Caco-2 (cell line): ENCODE measurements around the gene SRI. TPM values are rescaled to one million over a fixed set of nuclear protein-coding genes. Genes with fewer than 3 reads are reported as not detected.

Experiments used
- BruUV-seq: library from RNA; stranded (reverse); fragments of 400-500 nt; replicated peaks from 2 replicates; lab custom pipeline; 2021; lab: Mats Ljungman, UMichigan
- CTCF ChIA-PET: fragments of 300-600 bp; sonication (Branson Sonifier 250); formaldehyde crosslinking; loops from one replicate; lab custom pipeline; 2022; ENCODE audit warnings: antibody characterized with exemption; lab: Charles Lee
- POLR2A ChIA-PET: fragments of 300-600 bp; sonication (Branson Sonifier 250); formaldehyde crosslinking; loops from one replicate; lab custom pipeline; 2022; ENCODE audit warnings: antibody characterized with exemption; lab: Charles Lee
- DNase-seq, 2 experiments: peaks; one replicate each; pipeline versions ENCODE4 v3.0.0 to v3.0.0-alpha.2; 2020 to 2022
- H3K27me3 ChIP-seq: replicated peaks from 2 replicates; pipeline ENCODE4 v1.6.0; 2011; ENCODE audit warnings: low read length; ENCODE audit not compliant: control insufficient read depth, insufficient read depth
- H3K36me3 ChIP-seq: 2 replicates; pipeline ENCODE4 v1.5.1; 2011; ENCODE audit warnings: low read length; ENCODE audit not compliant: control insufficient read depth, insufficient read depth
- H3K4me1 ChIP-seq: fragments of 250-450 bp; sonication (Bioruptor Pico); 2 replicates; pipeline ENCODE4 v1.5.1; 2020; ENCODE audit warnings: mild to moderate bottlenecking
- H3K4me3 ChIP-seq: 2 replicates; pipeline ENCODE4 v1.5.1; 2011; ENCODE audit warnings: low read depth, mild to moderate bottlenecking, control low read depth, low read length
- H3K9me3 ChIP-seq: fragments of 250-450 bp; sonication (Bioruptor Pico); 2 replicates; pipeline ENCODE4 v1.5.1; 2020; ENCODE audit warnings: mild to moderate bottlenecking, moderate library complexity
- H3K27ac Mint-ChIP-seq: one replicate; pipeline ENCODE4 v1.8.0; 2022; ENCODE audit warnings: mixed read lengths; ENCODE audit not compliant: unreplicated experiment
- H3K27me3 Mint-ChIP-seq: one replicate; pipeline ENCODE4 v1.8.0; 2022; ENCODE audit warnings: mixed read lengths; ENCODE audit not compliant: insufficient read depth, unreplicated experiment
- H3K36me3 Mint-ChIP-seq: one replicate; pipeline ENCODE4 v1.8.0; 2022; ENCODE audit warnings: mild to moderate bottlenecking, mixed read lengths; ENCODE audit not compliant: insufficient read depth, unreplicated experiment
- H3K4me1 Mint-ChIP-seq: one replicate; pipeline ENCODE4 v1.8.0; 2022; ENCODE audit warnings: low read depth, mixed read lengths; ENCODE audit not compliant: unreplicated experiment
- H3K4me3 Mint-ChIP-seq: one replicate; pipeline ENCODE4 v1.8.0; 2022; ENCODE audit warnings: mild to moderate bottlenecking, moderate library complexity, mixed read lengths; ENCODE audit not compliant: unreplicated experiment
- H3K9me3 Mint-ChIP-seq: one replicate; pipeline ENCODE4 v1.8.0; 2022; ENCODE audit warnings: mixed read lengths; ENCODE audit not compliant: unreplicated experiment
- CTCF ChIP-seq, 2 experiments: fragments of 200-600 bp in 1 of 2; IDR thresholded peaks; 1 replicate in 1 of 2; 2 replicates in 1 of 2; pipeline versions ENCODE4 v1.5.1 to v1.8.0; 2011 to 2022; ENCODE audit warnings: antibody characterized with exemption in 1 of 2, control low read depth in 1 of 2, inconsistent platforms in 1 of 2, low read depth in 1 of 2, low read length in 1 of 2, mild to moderate bottlenecking in 1 of 2, moderate library complexity in 1 of 2; ENCODE audit not compliant: insufficient read depth in 1 of 2, severe bottlenecking in 1 of 2, unreplicated experiment in 1 of 2
- intact Hi-C: fragments of 100-400 bp; cut with micrococcal nuclease; formaldehyde crosslinking; loops from one replicate; pipeline ENCODE4 v1.10.0; 2022; ENCODE audit not compliant: unreplicated experiment
- total RNA-seq: library from RNA; stranded (reverse); gene quantifications from 2 replicates; pipeline ENCODE4 v1.2.3, GENCODE V29; 2022

The SRI gene
- total RNA-seq, 1 experiment from 2014 or later = 103 TPM

GRCh38 chr7:88256906-88257305 is 37.1 kb upstream of the SRI start:
- H3K9me3 ChIP-seq = no peaks in the 10 kb centered on the region; the same call in 1 of the 2 replicates
- POLR2A ChIA-PET = no interaction called here
- no peaks in the 10 kb centered on the region for H3K36me3 Mint-ChIP-seq
- H3K27me3 Mint-ChIP-seq = peaks cover 4% of the 10 kb centered on the region
- H3K4me1 ChIP-seq = no peaks in the 10 kb centered on the region
- no peaks in the 10 kb centered on the region for H3K4me1 Mint-ChIP-seq
- no peak overlapping the region for H3K27ac Mint-ChIP-seq
- H3K4me3 Mint-ChIP-seq = no peak overlapping the region
- H3K36me3 ChIP-seq = no peaks in the 10 kb centered on the region
- CTCF ChIA-PET = no interaction called here
- H3K9me3 Mint-ChIP-seq = peaks cover 11% of the 10 kb centered on the region
- intact Hi-C loops = no loop called here
- TF ChIP-seq CTCF (IDR thresholded peaks at IDR 0.05; ENCODE audit: insufficient read depth in 1 of 2, low read depth in 1 of 2, low read length in 1 of 2, severe bottlenecking in 1 of 2, unreplicated experiment in 1 of 2) = no peak
- H3K4me3 ChIP-seq = no peak overlapping the region
- DNase-seq = no peak
- H3K27me3 ChIP-seq = no peaks in the 10 kb centered on the region
- BruUV-seq = no TSS peak

- no peak overlapping the region for H3K27ac Mint-ChIP-seq
- intact Hi-C loops = no loop called here
Observed at GRCh38 chr7:88254721-88255424, 35.0 kb upstream of the SRI start.

GRCh38 chr7:88253640-88254039 is 33.8 kb upstream of the SRI start:
- BruUV-seq = no TSS peak
- Mint-ChIP-seq H3K27ac (no peak overlapping the region), H3K9me3 (peaks cover 11% of the 10 kb centered on the region), H3K4me3 (no peak overlapping the region), H3K27me3 (peaks cover 4% of the 10 kb centered on the region), H3K36me3 (no peaks in the 10 kb centered on the region), H3K4me1 (no peaks in the 10 kb centered on the region)
- POLR2A ChIA-PET = no interaction called here
- TF ChIP-seq CTCF (IDR thresholded peaks at IDR 0.05; ENCODE audit: insufficient read depth in 1 of 2, low read depth in 1 of 2, low read length in 1 of 2, severe bottlenecking in 1 of 2, unreplicated experiment in 1 of 2) = no peak
- intact Hi-C loops = no loop called here
- H3K36me3 ChIP-seq = no peaks in the 10 kb centered on the region
- CTCF ChIA-PET = no interaction called here
- H3K4me3 ChIP-seq = no peak overlapping the region
- H3K27me3 ChIP-seq = no peaks in the 10 kb centered on the region
- no peaks in the 10 kb centered on the region; the same call in 1 of the 2 replicates for H3K9me3 ChIP-seq
- DNase-seq = no peak
- H3K4me1 ChIP-seq = no peaks in the 10 kb centered on the region

More at GRCh38 chr7:88254721-88255424, 35.0 kb upstream of the SRI start:
- TF ChIP-seq CTCF (IDR thresholded peaks at IDR 0.05; ENCODE audit: insufficient read depth in 1 of 2, low read depth in 1 of 2, low read length in 1 of 2, severe bottlenecking in 1 of 2, unreplicated experiment in 1 of 2) = no peak
- DNase-seq = no peak
- Mint-ChIP-seq H3K4me1 (no peaks in the 10 kb centered on the region), H3K36me3 (no peaks in the 10 kb centered on the region), H3K4me3 (no peak overlapping the region), H3K27me3 (peaks cover 4% of the 10 kb centered on the region), H3K9me3 (peaks cover 11% of the 10 kb centered on the region)
- BruUV-seq = no TSS peak
- Histone ChIP-seq H3K27me3 (no peaks in the 10 kb centered on the region), H3K9me3 (no peaks in the 10 kb centered on the region; the same call in 1 of the 2 replicates), H3K36me3 (no peaks in the 10 kb centered on the region), H3K4me3 (no peak overlapping the region), H3K4me1 (no peaks in the 10 kb centered on the region)
- ChIA-PET CTCF (interaction anchor here (0.6 kb wide), 1 partner anchor 90 kb away, joined by 4 read pairs; no protein-coding TSS in a partner anchor), POLR2A (no interaction called here)
